Hepatocyte (in vitro differentiated cells): ENCODE data around the gene NSUN7.

Source experiments
- CTCF ChIP-seq: fragments of 200-600 bp; sonication (generic); IDR thresholded peaks from 2 replicates; pipeline ENCODE4 v1.5.1; 2016; ENCODE audit warnings: antibody characterized with exemption, mild to moderate bottlenecking; ENCODE audit not compliant: poor library complexity
- EZH2 ChIP-seq: fragments of 200-600 bp; sonication (generic); IDR thresholded peaks from 2 replicates; pipeline ENCODE4 v1.6.1; 2016; ENCODE audit warnings: antibody characterized with exemption, mild to moderate bottlenecking, borderline replicate concordance
- EZH2phosphoT487 ChIP-seq: fragments of 200-600 bp; sonication (generic); IDR thresholded peaks from one replicate; pipeline ENCODE4 v1.6.1; 2018; ENCODE audit warnings: antibody characterized with exemption, mild to moderate bottlenecking, low read depth, moderate library complexity; ENCODE audit not compliant: unreplicated experiment, severe bottlenecking

GRCh38 chr4:40755616-40756015 is 5.9 kb downstream of the NSUN7 start:
- TF ChIP-seq CTCF (no peak), EZH2 (no peak), EZH2phosphoT487 (no peak)
